ENCODE data around the gene PMEPA1.

Gene PMEPA1

DNA sequence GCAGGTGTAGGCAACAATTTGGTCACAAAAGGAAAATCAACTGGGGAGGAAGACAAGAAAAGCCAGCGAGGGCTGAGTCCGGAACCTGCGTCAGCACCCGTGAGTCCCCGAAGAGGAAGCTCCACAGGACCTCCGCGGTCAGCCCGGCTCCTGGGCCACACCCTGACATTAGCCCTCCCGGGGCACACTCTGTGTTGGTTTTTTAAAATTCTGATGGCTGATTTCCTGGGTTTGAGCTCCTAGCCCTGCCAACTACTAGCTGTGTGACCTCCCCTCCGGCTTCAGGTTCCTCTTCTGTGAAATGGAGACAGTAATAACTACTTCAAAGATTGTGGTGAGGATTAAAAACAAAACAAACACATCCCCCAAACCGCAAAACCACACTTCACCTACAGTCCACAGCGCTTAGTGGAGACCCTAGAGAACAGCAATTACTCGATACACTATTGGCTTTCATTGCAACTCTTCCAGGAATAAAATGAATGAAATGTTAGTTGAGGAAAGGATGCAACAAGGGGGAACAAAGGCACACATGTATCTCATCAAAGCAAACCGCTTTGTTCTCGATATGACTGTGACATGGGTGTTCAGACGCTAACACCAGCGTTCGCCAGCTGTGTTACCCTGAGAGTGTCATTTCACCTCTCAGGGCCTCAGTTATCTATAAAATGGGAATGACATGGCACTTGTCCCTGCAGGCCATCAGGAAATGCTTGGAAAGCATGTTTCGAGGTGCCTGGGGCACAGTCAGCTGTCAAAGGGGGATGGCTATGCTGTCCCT is 90.6 kb downstream of the PMEPA1 start:
- TF ChIP-seq, protein P1, sequence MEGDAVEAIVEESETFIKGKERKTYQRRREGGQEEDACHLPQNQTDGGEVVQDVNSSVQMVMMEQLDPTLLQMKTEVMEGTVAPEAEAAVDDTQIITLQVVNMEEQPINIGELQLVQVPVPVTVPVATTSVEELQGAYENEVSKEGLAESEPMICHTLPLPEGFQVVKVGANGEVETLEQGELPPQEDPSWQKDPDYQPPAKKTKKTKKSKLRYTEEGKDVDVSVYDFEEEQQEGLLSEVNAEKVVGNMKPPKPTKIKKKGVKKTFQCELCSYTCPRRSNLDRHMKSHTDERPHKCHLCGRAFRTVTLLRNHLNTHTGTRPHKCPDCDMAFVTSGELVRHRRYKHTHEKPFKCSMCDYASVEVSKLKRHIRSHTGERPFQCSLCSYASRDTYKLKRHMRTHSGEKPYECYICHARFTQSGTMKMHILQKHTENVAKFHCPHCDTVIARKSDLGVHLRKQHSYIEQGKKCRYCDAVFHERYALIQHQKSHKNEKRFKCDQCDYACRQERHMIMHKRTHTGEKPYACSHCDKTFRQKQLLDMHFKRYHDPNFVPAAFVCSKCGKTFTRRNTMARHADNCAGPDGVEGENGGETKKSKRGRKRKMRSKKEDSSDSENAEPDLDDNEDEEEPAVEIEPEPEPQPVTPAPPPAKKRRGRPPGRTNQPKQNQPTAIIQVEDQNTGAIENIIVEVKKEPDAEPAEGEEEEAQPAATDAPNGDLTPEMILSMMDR (IDR thresholded peaks at IDR 0.05) = no peak
- Mint-ChIP-seq H3K36me3 (ENCODE audit: low read depth) (no peaks in the 10 kb centered on the region), H3K27ac (no peak overlapping the region), H3K9me3 (peaks cover 7% of the 10 kb centered on the region), H3K27me3 (ENCODE audit: low read depth, poor library complexity) (peaks cover 58% of the 10 kb centered on the region), H3K4me1 (peaks cover 8% of the 10 kb centered on the region), H3K4me3 (no peak overlapping the region)
- no peak for DNase-seq

DNA sequence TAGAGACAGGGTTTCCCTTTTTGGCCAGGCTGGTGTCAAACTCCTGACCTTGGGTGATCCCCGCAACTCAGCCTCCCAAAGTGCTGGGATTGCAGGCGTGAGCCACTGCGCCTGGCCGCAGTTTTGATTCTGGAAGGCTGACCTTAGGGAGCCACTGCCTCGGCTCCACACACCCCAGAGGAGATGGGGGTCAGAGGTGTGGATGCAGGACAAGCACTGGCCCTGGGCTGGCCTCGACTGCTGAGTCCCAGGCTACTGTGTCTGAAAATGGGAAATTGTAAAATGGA is 91.1 kb downstream of the PMEPA1 start:
- Mint-ChIP-seq H3K27ac (no peak overlapping the region), H3K9me3 (peaks cover 1% of the 10 kb centered on the region), H3K4me3 (no peak overlapping the region), H3K36me3 (ENCODE audit: low read depth) (no peaks in the 10 kb centered on the region), H3K4me1 (peaks cover 8% of the 10 kb centered on the region), H3K27me3 (ENCODE audit: low read depth, poor library complexity) (peaks cover 54% of the 10 kb centered on the region)
- DNase-seq = no peak
- TF ChIP-seq, protein P1 (IDR thresholded peaks at IDR 0.05) = no peak

DNA sequence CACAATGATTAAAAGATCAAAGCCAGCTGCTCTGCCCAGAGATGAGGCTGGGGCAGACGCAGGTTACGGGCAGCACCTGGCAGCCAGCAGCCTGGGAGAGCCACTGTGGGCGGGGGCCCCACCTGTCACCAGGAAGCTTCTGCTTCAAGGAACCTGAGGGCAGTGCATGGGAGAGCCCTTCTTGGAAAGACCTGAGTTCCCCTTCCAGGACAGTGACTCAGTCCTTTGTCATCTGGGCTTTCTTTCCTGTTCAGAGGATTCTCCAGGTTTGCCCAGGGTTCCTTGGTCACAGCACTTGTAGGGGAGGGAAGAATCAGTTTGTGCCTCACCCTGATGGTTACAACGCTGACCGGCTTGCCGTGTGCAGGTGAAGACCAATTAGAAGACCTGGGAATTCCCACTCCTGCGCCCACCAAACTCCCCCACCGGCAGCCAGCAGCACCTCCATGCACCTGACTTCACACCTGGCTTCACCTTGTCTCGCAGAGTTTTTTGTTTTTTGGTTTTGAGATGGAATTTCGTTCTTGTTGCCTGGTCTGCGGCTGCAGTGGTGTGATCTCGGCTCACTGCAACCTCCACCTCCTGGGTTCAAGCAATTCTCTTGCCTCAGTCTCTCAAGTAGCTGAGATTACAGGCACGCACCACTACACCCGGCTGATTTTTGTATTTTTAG is 91.6 kb downstream of the PMEPA1 start:
- no peaks in the 10 kb centered on the region for H3K9me3 Mint-ChIP-seq
- TF ChIP-seq, protein P1 (IDR thresholded peaks at IDR 0.05) = no peak
- no peak overlapping the region for H3K4me3 Mint-ChIP-seq
- no peak for DNase-seq
- no peaks in the 10 kb centered on the region for H3K36me3 Mint-ChIP-seq (ENCODE audit: low read depth)
- no peak overlapping the region for H3K27ac Mint-ChIP-seq
- peaks cover 8% of the 10 kb centered on the region for H3K4me1 Mint-ChIP-seq
- peaks cover 54% of the 10 kb centered on the region for H3K27me3 Mint-ChIP-seq (ENCODE audit: low read depth, poor library complexity)

DNA sequence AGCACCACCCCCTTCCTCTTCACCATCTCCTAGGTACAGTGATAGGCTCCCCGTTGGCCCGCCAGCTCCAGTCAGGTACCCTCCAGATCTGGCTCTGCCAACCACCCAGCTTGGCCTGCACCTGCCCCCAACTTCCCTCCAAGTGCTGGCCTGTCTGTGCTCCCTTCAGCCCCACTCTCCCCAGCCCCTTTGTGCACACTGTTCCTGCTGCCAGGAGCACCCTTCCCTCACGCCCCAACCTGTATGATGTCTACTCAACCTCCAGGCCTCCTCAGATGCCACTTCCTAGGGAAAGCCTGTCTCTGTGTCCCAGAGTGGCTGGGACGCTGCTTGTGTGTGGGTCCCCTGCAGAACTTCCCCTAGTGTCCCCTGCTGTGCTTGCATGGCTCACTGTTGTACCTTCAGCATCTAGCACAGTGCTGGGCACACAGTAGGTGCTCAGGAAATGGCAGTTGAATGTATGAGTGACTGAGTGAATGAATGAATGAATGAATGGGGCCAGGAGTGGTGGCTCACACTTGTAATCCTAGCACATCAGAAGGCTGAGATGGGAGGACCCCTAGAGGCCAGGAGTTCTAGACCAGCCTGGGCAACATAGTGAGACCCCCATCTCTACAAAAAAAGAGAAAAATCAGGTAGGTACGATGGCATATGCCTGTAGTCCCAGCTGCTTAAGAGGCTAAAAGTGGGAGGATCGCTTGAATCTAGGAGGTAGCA is 92.6 kb downstream of the PMEPA1 start:
- Mint-ChIP-seq H3K4me3 (no peak overlapping the region), H3K36me3 (ENCODE audit: low read depth) (no peaks in the 10 kb centered on the region), H3K27ac (no peak overlapping the region), H3K9me3 (no peaks in the 10 kb centered on the region), H3K27me3 (ENCODE audit: low read depth, poor library complexity) (peaks cover 49% of the 10 kb centered on the region), H3K4me1 (peaks cover 8% of the 10 kb centered on the region)
- TF ChIP-seq, protein P1 (IDR thresholded peaks at IDR 0.05) = no peak
- DNase-seq = no peak

DNA sequence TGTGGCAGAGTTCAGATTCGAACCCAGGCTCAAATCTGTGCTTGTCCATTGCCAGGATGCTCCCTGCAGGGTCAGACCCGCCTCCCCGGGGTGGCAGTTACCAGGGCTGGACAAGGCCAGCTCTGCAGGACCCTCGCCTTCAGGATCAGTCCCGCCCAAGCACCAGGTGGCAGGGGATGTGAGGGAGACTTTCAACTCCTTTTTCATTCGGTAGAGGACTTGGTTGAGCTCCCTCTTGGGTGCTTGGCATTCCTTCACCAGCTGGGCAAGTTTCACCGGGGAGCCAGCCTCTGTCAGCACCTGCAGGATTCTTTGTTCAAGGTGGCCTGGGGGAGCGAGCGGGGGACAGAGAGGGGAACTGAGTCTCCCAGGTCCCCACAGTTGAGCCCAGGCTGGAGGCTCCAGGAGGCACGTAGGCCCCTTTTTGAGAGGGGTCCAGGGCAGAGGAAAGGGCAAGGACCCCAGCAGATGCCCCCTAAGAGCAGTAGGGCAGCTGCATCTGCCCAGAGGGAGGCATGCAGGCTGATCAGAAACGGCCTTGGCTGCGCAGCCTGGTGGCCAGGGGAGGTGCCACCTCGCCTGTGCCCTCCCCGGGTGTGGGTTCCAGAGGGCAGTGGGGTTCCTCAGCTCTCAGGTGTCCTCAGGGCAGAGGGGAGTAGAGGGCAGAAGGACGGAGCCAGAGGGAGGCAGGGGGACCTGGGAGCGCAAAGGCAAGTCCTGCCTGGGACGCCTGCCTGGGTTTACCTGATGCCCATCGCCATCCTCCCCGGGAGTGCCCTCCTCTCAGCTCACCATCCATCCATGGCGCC is 93.5 kb downstream of the PMEPA1 start:
- Mint-ChIP-seq H3K4me3 (no peak overlapping the region), H3K9me3 (no peaks in the 10 kb centered on the region), H3K4me1 (peaks cover 8% of the 10 kb centered on the region), H3K27me3 (ENCODE audit: low read depth, poor library complexity) (peaks cover 49% of the 10 kb centered on the region), H3K36me3 (ENCODE audit: low read depth) (no peaks in the 10 kb centered on the region), H3K27ac (no peak overlapping the region)
- TF ChIP-seq, protein P1 (IDR thresholded peaks at IDR 0.05) = no peak
- no peak for DNase-seq
